ENCODE measurements around the gene GDPD4. TPM values are rescaled to one million over a fixed set of nuclear protein-coding genes. Genes with fewer than 3 reads are reported as not detected.

GDPD4 gene
- total RNA-seq, 1 experiment from 2014 or later = not detected

GRCh38 chr11:77214557-77214956, 86.9 kb downstream of the GDPD4 start:
- POLR2A ChIA-PET (ENCODE audit: low non-redundant PET) = no interaction called here

GRCh38 chr11:77213589-77214428, 87.7 kb downstream of the GDPD4 start:
- H3K27ac ChIP-seq (ENCODE audit: low read depth, low read length, poor library complexity, severe bottlenecking) = no peak overlapping the region
- TF ChIP-seq CTCF (conservative IDR thresholded peaks at IDR 0.05; ENCODE audit: low read depth, low read length) (no peak), EZH2 (IDR thresholded peaks at IDR 0.05; ENCODE audit: borderline replicate concordance, low read depth, low read length, poor library complexity, severe bottlenecking) (no peak)
- no peaks in the 10 kb centered on the region for H3K36me3 ChIP-seq (ENCODE audit: insufficient read depth, low read length, poor library complexity, severe bottlenecking)
- H3K4me1 ChIP-seq (ENCODE audit: insufficient read depth, low read length, poor library complexity, severe bottlenecking) = no peaks in the 10 kb centered on the region
- ChIA-PET POLR2A (ENCODE audit: low non-redundant PET) (no interaction called here), CTCF (no interaction called here)
- intact Hi-C loops (cut with micrococcal nuclease; ENCODE audit: unreplicated experiment) = no loop called here
- no TSS peak for BruUV-seq (replicated peaks)
- no peak overlapping the region for H3K4me3 ChIP-seq (ENCODE audit: low read depth, low read length, poor library complexity, severe bottlenecking)
- DNase-seq (ENCODE audit: low spot score) = no peak
- H3K27me3 ChIP-seq (replicated peaks; ENCODE audit: insufficient read depth, low read depth, low read length, poor library complexity) = peaks cover 7% of the 10 kb centered on the region
- H3K9me3 ChIP-seq (ENCODE audit: low read depth, low read length, poor library complexity, severe bottlenecking) = no peaks in the 10 kb centered on the region

More at GRCh38 chr11:77214557-77214956, 86.9 kb downstream of the GDPD4 start:
- Histone ChIP-seq H3K9me3 (ENCODE audit: low read depth, low read length, poor library complexity, severe bottlenecking) (no peaks in the 10 kb centered on the region), H3K27me3 (replicated peaks; ENCODE audit: insufficient read depth, low read depth, low read length, poor library complexity) (peaks cover 7% of the 10 kb centered on the region), H3K27ac (ENCODE audit: low read depth, low read length, poor library complexity, severe bottlenecking) (no peak overlapping the region), H3K4me1 (ENCODE audit: insufficient read depth, low read length, poor library complexity, severe bottlenecking) (no peaks in the 10 kb centered on the region), H3K4me3 (ENCODE audit: low read depth, low read length, poor library complexity, severe bottlenecking) (no peak overlapping the region), H3K36me3 (ENCODE audit: insufficient read depth, low read length, poor library complexity, severe bottlenecking) (no peaks in the 10 kb centered on the region)
- no TSS peak for BruUV-seq (replicated peaks)
- intact Hi-C loops (cut with micrococcal nuclease; ENCODE audit: unreplicated experiment) = no loop called here
- TF ChIP-seq CTCF (conservative IDR thresholded peaks at IDR 0.05; ENCODE audit: low read depth, low read length) (no peak), EZH2 (IDR thresholded peaks at IDR 0.05; ENCODE audit: borderline replicate concordance, low read depth, low read length, poor library complexity, severe bottlenecking) (no peak)
- CTCF ChIA-PET = no interaction called here
- DNase-seq (ENCODE audit: low spot score) = no peak

- BruUV-seq (replicated peaks) = no TSS peak
- Histone ChIP-seq H3K4me3 (ENCODE audit: low read depth, low read length, poor library complexity, severe bottlenecking) (no peak overlapping the region), H3K9me3 (ENCODE audit: low read depth, low read length, poor library complexity, severe bottlenecking) (no peaks in the 10 kb centered on the region), H3K4me1 (ENCODE audit: insufficient read depth, low read length, poor library complexity, severe bottlenecking) (no peaks in the 10 kb centered on the region), H3K27ac (ENCODE audit: low read depth, low read length, poor library complexity, severe bottlenecking) (no peak overlapping the region), H3K27me3 (replicated peaks; ENCODE audit: insufficient read depth, low read depth, low read length, poor library complexity) (peaks cover 7% of the 10 kb centered on the region), H3K36me3 (ENCODE audit: insufficient read depth, low read length, poor library complexity, severe bottlenecking) (no peaks in the 10 kb centered on the region)
- intact Hi-C loops (cut with micrococcal nuclease; ENCODE audit: unreplicated experiment) = no loop called here
- TF ChIP-seq EZH2 (IDR thresholded peaks at IDR 0.05; ENCODE audit: borderline replicate concordance, low read depth, low read length, poor library complexity, severe bottlenecking) = no peak
- CTCF ChIA-PET = no interaction called here
- POLR2A ChIA-PET (ENCODE audit: low non-redundant PET) = no interaction called here
- DNase-seq (ENCODE audit: low spot score) = no peak
Measured at GRCh38 chr11:77213029-77213579, 88.4 kb downstream of the GDPD4 start.
